Mesothelial cell of epicardium (in vitro differentiated cells): ENCODE data around the gene KCND1. TPM values are rescaled to one million over a fixed set of nuclear protein-coding genes. Genes with fewer than 3 reads are reported as not detected.

ENCODE experiments used
- DNase-seq, 2 experiments: peaks; one replicate each; pipeline ENCODE4 v3.0.0; 2021; ENCODE audit warnings: low spot score in 2 of 2; ENCODE audit not compliant: unreplicated experiment in 2 of 2
- H3K27ac Mint-ChIP-seq: 2 replicates; pipeline ENCODE4 v1.8.0; 2021; ENCODE audit warnings: mixed read lengths
- H3K27me3 Mint-ChIP-seq: 2 replicates; pipeline ENCODE4 v1.8.0; 2021; ENCODE audit warnings: low read depth, mixed read lengths
- H3K36me3 Mint-ChIP-seq: 2 replicates; pipeline ENCODE4 v1.8.0; 2021; ENCODE audit warnings: mixed read lengths
- H3K4me1 Mint-ChIP-seq: 2 replicates; pipeline ENCODE4 v1.8.0; 2021; ENCODE audit warnings: mixed read lengths
- H3K4me3 Mint-ChIP-seq: 2 replicates; pipeline ENCODE4 v1.8.0; 2021; ENCODE audit warnings: mild to moderate bottlenecking, moderate library complexity, mixed read lengths
- H3K9me3 Mint-ChIP-seq: 2 replicates; pipeline ENCODE4 v1.8.0; 2021; ENCODE audit warnings: mixed read lengths
- total RNA-seq: library from RNA; stranded (reverse); gene quantifications from 3 replicates; pipeline ENCODE4 v1.2.1, GENCODE V29; 2021
- TF ChIP-seq, protein P1 (sequence below): fragments of 200-600 bp; sonication (generic); IDR thresholded peaks from one replicate; pipeline ENCODE4 v1.5.0; 2021; ENCODE audit warnings: antibody characterized with exemption; ENCODE audit not compliant: unreplicated experiment

Gene KCND1
- total RNA-seq, 1 donor from 2014 or later, result 6.1 TPM

DNA sequence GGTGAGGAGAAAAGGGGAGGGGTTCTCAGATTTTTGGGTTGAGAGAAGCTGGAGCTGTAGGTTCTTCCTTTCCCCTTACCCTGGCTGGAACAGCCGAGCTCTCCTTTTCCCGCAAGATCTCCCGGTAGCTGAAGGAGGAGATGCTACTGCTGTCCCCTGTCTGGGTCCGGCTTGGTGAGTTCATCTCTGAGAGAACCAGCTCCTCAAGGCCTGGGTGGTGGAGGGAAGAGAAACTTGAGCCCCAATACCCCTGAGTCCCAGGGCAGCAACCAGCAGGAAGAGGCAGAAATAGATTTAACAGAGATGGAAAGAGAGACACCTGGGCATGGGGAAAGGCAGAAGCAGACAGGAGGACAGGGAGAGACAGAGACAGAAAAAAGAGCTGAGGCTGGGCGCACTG, 6.6 kb upstream of the KCND1 start:
- no peak overlapping the region for H3K27ac Mint-ChIP-seq
- DNase-seq, result no peak
- TF ChIP-seq, protein P1, sequence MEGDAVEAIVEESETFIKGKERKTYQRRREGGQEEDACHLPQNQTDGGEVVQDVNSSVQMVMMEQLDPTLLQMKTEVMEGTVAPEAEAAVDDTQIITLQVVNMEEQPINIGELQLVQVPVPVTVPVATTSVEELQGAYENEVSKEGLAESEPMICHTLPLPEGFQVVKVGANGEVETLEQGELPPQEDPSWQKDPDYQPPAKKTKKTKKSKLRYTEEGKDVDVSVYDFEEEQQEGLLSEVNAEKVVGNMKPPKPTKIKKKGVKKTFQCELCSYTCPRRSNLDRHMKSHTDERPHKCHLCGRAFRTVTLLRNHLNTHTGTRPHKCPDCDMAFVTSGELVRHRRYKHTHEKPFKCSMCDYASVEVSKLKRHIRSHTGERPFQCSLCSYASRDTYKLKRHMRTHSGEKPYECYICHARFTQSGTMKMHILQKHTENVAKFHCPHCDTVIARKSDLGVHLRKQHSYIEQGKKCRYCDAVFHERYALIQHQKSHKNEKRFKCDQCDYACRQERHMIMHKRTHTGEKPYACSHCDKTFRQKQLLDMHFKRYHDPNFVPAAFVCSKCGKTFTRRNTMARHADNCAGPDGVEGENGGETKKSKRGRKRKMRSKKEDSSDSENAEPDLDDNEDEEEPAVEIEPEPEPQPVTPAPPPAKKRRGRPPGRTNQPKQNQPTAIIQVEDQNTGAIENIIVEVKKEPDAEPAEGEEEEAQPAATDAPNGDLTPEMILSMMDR, result no peak
- H3K4me1 Mint-ChIP-seq, result no peaks in the 10 kb centered on the region
- peaks cover 5% of the 10 kb centered on the region for H3K9me3 Mint-ChIP-seq
- H3K4me3 Mint-ChIP-seq, result no peak overlapping the region
- H3K36me3 Mint-ChIP-seq, result peaks cover 28% of the 10 kb centered on the region
- H3K27me3 Mint-ChIP-seq, result no peaks in the 10 kb centered on the region

DNA sequence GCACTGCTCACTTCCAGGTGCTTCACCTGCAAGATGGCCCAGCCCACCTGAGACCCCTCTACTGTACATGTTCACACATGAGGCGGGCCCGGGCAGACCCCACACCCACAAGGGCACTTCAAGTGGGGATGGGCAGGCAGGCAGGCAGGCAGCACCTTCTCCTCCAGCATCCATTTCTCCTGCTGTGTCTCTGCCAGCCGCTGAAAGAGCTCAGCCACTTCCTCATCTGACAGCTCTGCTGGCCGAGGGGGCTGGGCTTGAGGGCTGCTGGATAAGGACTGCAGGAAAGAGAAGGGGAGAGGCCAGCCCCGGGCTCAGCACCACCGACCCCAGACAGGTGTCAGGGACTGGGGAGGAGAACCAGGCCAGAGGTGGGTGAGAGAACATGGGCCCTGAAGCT, 4.4 kb upstream of the KCND1 start:
- H3K4me1 Mint-ChIP-seq, result peaks cover 3% of the 10 kb centered on the region
- no peak overlapping the region for H3K4me3 Mint-ChIP-seq
- H3K36me3 Mint-ChIP-seq, result peaks cover 26% of the 10 kb centered on the region
- no peak for DNase-seq
- H3K27me3 Mint-ChIP-seq, result no peaks in the 10 kb centered on the region
- peaks cover 9% of the 10 kb centered on the region for H3K9me3 Mint-ChIP-seq
- H3K27ac Mint-ChIP-seq, result no peak overlapping the region
- TF ChIP-seq, protein P1, result no peak

DNA sequence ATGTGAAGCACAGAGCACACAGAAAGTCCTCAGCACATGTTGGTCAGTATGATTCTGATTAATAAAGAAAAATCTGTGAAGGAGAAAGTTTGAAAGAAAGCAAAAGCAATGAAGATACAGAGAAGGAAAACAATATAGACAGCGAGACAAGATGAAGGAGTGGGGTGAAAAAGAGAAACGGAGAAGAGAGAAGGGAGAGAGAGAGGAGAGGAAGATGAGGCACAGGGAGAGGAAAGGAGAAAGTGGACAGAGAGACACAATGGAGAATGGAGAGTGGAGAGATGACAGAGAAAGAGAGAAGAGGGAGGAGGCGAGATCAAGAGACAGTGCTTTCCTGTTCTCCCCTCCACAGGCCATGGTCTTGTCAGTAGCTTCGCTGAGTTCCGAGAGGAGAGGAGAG, 3.9 kb upstream of the KCND1 start:
- no peak for DNase-seq
- H3K9me3 Mint-ChIP-seq, result peaks cover 9% of the 10 kb centered on the region
- peaks cover 24% of the 10 kb centered on the region for H3K36me3 Mint-ChIP-seq
- TF ChIP-seq, protein P1, result no peak
- no peak overlapping the region for H3K27ac Mint-ChIP-seq
- no peak overlapping the region for H3K4me3 Mint-ChIP-seq
- H3K27me3 Mint-ChIP-seq, result no peaks in the 10 kb centered on the region
- H3K4me1 Mint-ChIP-seq, result peaks cover 6% of the 10 kb centered on the region

DNA sequence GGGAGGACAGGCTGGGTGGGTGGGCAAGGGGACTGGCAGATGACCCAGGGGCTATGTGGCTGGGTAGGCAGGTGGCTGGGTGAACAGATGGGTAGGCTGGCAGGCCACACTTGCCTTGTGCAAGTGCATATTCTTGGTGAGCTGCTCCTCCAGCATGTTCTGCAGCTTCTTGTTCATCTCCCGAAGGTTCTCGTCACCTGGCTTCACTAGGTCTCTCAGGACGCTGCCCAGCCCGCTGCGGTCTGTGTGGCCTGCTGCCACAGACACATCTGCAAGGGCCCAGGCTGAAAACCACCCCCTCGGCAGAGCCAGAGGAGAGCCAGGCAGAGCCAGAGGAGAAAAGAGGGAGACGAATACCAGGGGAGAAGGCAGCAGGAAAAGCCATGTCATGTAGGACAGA, 3.4 kb upstream of the KCND1 start:
- no peak overlapping the region for H3K27ac Mint-ChIP-seq
- H3K9me3 Mint-ChIP-seq, result peaks cover 9% of the 10 kb centered on the region
- no peak for DNase-seq
- peaks cover 20% of the 10 kb centered on the region for H3K36me3 Mint-ChIP-seq
- H3K4me1 Mint-ChIP-seq, result peaks cover 6% of the 10 kb centered on the region
- H3K4me3 Mint-ChIP-seq, result no peak overlapping the region
- TF ChIP-seq, protein P1, result no peak
- H3K27me3 Mint-ChIP-seq, result no peaks in the 10 kb centered on the region

DNA sequence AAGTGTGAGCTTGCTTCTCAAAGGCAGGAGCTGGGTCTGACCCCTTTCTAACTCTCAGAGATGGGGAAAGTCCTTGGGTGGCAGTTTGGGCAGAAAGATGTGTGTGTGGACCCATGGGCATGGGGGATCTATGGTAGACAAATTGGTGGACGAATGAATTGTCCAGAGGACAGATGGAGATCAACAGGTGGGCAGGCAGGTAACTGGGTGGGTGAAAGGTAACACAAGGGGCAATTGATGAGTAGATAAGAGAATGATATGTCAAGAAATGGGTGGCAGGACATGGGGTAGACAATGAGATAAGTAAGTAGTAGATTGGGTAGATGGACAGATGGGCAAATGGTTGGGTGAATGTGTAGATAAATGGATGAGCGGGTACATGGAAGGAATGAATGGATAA, 2.9 kb upstream of the KCND1 start:
- Mint-ChIP-seq H3K36me3 (peaks cover 17% of the 10 kb centered on the region), H3K4me1 (peaks cover 6% of the 10 kb centered on the region), H3K27ac (no peak overlapping the region), H3K27me3 (no peaks in the 10 kb centered on the region), H3K4me3 (no peak overlapping the region), H3K9me3 (peaks cover 9% of the 10 kb centered on the region)
- TF ChIP-seq, protein P1, result no peak
- no peak for DNase-seq

DNA sequence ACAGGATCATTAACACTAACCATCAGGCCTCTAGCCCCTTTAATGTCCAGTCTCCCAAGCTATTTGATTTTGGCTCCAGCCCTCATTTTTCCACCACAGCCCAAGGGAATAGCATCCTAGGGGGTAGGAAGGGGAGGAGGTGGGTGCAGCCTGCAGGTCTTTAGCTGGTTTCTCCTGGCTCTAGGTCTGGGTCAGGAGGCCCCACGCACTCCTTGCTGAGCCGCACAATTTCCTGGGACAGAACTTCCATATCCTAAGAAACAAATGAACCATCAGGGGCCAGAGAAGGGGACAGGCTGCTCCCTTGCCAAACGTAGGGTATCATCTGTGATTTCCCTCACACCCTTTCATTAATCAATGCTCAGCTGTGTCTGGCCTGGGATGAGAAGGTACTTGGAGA, 2.4 kb upstream of the KCND1 start:
- Mint-ChIP-seq H3K4me3 (no peak overlapping the region), H3K9me3 (peaks cover 11% of the 10 kb centered on the region), H3K27me3 (no peaks in the 10 kb centered on the region), H3K36me3 (peaks cover 17% of the 10 kb centered on the region), H3K27ac (no peak overlapping the region), H3K4me1 (peaks cover 6% of the 10 kb centered on the region)
- no peak for DNase-seq
- TF ChIP-seq, protein P1, result no peak
